Measurements from ENCODE around the gene NAPG.

DNA sequence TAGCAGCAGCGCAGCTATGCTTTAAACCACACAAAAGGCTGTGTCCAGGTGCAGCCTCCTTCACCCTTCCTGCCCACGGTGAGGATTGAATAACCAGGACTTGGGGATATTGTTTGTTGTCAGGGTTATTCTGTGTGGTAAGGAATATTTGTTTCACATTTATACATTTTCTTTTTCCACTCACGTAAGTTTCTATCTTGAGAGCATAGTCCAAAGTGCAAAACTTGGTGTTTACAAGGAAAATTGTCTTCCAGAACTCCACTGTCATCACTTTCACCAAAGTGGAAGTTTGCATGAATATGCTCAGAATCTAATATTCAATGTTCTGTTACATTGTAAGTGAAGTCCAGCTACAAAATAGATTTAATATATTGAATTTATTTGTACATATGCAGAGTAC, 26.4 kb downstream of the NAPG start:
- no peak for TF ChIP-seq POLR2A (IDR thresholded peaks at IDR 0.05; ENCODE audit: extremely low read depth, insufficient read length)
- TF ChIP-seq, protein P1, sequence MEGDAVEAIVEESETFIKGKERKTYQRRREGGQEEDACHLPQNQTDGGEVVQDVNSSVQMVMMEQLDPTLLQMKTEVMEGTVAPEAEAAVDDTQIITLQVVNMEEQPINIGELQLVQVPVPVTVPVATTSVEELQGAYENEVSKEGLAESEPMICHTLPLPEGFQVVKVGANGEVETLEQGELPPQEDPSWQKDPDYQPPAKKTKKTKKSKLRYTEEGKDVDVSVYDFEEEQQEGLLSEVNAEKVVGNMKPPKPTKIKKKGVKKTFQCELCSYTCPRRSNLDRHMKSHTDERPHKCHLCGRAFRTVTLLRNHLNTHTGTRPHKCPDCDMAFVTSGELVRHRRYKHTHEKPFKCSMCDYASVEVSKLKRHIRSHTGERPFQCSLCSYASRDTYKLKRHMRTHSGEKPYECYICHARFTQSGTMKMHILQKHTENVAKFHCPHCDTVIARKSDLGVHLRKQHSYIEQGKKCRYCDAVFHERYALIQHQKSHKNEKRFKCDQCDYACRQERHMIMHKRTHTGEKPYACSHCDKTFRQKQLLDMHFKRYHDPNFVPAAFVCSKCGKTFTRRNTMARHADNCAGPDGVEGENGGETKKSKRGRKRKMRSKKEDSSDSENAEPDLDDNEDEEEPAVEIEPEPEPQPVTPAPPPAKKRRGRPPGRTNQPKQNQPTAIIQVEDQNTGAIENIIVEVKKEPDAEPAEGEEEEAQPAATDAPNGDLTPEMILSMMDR (IDR thresholded peaks at IDR 0.05; ENCODE audit: low read depth, low read length), result no peak
- TF ChIP-seq MYC (IDR thresholded peaks at IDR 0.05; ENCODE audit: low read depth, low read length), result no peak
- TF ChIP-seq, protein P2, sequence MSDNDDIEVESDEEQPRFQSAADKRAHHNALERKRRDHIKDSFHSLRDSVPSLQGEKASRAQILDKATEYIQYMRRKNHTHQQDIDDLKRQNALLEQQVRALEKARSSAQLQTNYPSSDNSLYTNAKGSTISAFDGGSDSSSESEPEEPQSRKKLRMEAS (IDR thresholded peaks at IDR 0.05; ENCODE audit: low read depth, low read length), result no peak
